ENCODE data around the gene MBOAT2. TPM values are rescaled to one million over a fixed set of nuclear protein-coding genes. Genes with fewer than 3 reads are reported as not detected.
"Not testable (repeated sequence)": the region's sequence is repeated elsewhere in the genome, so short reads cannot be mapped to it uniquely, and the experiment has no call there.

MBOAT2 gene
- total and polyA plus RNA-seq, 12 donors, result 0.24 to 9.6 (median 2.3) TPM

- no peak overlapping the region for H3K4me3 ChIP-seq
- TF ChIP-seq POLR2A (IDR thresholded peaks at IDR 0.05), result no peak
- TF ChIP-seq, protein P1, sequence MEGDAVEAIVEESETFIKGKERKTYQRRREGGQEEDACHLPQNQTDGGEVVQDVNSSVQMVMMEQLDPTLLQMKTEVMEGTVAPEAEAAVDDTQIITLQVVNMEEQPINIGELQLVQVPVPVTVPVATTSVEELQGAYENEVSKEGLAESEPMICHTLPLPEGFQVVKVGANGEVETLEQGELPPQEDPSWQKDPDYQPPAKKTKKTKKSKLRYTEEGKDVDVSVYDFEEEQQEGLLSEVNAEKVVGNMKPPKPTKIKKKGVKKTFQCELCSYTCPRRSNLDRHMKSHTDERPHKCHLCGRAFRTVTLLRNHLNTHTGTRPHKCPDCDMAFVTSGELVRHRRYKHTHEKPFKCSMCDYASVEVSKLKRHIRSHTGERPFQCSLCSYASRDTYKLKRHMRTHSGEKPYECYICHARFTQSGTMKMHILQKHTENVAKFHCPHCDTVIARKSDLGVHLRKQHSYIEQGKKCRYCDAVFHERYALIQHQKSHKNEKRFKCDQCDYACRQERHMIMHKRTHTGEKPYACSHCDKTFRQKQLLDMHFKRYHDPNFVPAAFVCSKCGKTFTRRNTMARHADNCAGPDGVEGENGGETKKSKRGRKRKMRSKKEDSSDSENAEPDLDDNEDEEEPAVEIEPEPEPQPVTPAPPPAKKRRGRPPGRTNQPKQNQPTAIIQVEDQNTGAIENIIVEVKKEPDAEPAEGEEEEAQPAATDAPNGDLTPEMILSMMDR (IDR thresholded peaks at IDR 0.05), result no peak
- H3K9me3 ChIP-seq (replicated peaks in 1 of 3), result no peaks in the 10 kb centered on the region
- H3K4me1 ChIP-seq (replicated peaks in 1 of 2), result no peaks in the 10 kb centered on the region
- H3K36me3 ChIP-seq (replicated peaks in 1 of 2), result no peaks in the 10 kb centered on the region
- no peak for DNase-seq
- intact Hi-C loops (cut with DNase I), result no loop called here
- H3K27ac ChIP-seq, result no peak overlapping the region
- no peaks in the 10 kb centered on the region for H3K27me3 ChIP-seq
- WGBS, 4 donors, result 89 to 96% (median 94%) methylated on average over 19 of the region's 19 CpGs
Observed at GRCh38 chr2:8938384-8938783, 65.1 kb downstream of the MBOAT2 start.

DNA sequence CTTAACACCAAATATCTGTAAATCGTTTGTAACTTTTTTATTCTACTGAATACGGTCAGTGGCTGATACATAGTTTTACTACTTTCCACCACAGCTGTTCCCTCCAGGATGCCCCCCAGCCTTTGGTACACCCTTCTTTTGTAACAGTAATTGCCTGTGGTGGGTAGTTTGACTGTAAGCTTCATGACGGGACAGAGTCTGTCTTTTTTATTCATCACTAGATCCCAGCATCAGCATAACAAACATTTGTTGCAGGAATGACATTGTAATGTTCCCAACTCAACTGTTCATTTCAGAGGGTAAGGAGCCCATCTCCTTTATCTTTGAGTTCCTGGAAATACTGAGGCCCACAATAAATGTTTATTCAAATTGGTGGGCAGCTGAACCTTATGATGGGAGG, 67.5 kb downstream of the MBOAT2 start:
- Histone ChIP-seq H3K36me3 (replicated peaks in 1 of 2) (no peaks in the 10 kb centered on the region), H3K27me3 (no peaks in the 10 kb centered on the region), H3K4me1 (replicated peaks in 1 of 2) (no peaks in the 10 kb centered on the region), H3K27ac (no peak overlapping the region), H3K9me3 (replicated peaks in 1 of 3) (no peaks in the 10 kb centered on the region), H3K4me3 (no peak overlapping the region)
- TF ChIP-seq, protein P1 (IDR thresholded peaks at IDR 0.05), result no peak
- TF ChIP-seq POLR2A (IDR thresholded peaks at IDR 0.05), result no peak
- DNase-seq, result no peak
- intact Hi-C loops (cut with DNase I), result no loop called here
- 81 to 94% (median 90%) methylated on average over 3 of the region's 3 CpGs for WGBS, 4 donors

DNA sequence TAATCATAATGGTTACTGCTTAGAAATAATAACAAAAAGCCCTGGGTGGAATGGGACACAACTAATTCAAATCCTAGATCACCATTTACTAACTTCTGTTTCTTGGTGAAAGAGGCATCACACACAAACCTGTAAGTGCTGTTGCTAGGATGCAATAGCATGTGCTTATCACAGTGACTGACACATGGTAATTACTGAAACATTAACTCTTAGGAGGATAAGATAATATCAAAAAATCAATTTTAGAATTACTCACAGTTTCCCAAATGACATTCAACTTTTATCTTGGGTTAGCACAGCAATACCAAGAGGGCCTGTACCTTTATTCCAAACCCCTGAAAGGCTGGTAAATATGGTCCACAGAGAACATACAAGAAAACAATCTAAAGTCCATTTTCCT, 69.1 kb downstream of the MBOAT2 start:
- DNase-seq, result no peak
- Histone ChIP-seq H3K36me3 (replicated peaks in 1 of 2) (no peaks in the 10 kb centered on the region), H3K27me3 (no peaks in the 10 kb centered on the region), H3K27ac (no peak overlapping the region), H3K9me3 (replicated peaks in 1 of 3) (no peaks in the 10 kb centered on the region), H3K4me3 (no peak overlapping the region), H3K4me1 (replicated peaks in 1 of 2) (no peaks in the 10 kb centered on the region)
- intact Hi-C loops (cut with DNase I), result no loop called here
- TF ChIP-seq, protein P1 (IDR thresholded peaks at IDR 0.05), result no peak
- TF ChIP-seq POLR2A (IDR thresholded peaks at IDR 0.05), result no peak

DNA sequence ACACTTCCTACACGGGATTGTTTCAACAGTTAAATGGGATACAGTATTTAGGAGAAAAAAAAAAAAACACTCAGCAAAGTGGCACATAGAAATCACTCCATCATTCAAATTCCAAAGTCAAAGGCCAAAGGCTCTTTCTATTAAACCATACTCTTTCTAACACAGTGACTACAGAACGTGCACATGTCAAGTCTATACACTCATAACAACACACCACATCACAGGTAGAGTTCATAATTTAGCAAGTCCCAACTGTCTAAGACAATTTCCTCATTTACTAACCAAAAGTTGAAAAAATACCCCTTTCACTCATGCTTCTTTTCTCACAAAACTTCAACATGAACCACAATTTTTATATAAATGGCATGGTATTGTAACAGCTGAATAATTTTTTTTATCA, 70.8 kb downstream of the MBOAT2 start:
- no peak for TF ChIP-seq POLR2A (IDR thresholded peaks at IDR 0.05)
- TF ChIP-seq, protein P1 (IDR thresholded peaks at IDR 0.05), result no peak
- H3K4me1 ChIP-seq (replicated peaks in 1 of 2), result no peaks in the 10 kb centered on the region
- H3K27ac ChIP-seq, result no peak overlapping the region
- no peak overlapping the region for H3K4me3 ChIP-seq
- H3K36me3 ChIP-seq (replicated peaks in 1 of 2), result no peaks in the 10 kb centered on the region
- H3K27me3 ChIP-seq, result no peaks in the 10 kb centered on the region
- intact Hi-C loops (cut with DNase I), result no loop called here
- H3K9me3 ChIP-seq (replicated peaks in 1 of 3), result no peaks in the 10 kb centered on the region
- 56 to 79% (median 70%) methylated on average over 2 of the region's 2 CpGs for WGBS, 4 donors
- DNase-seq, result no peak

GRCh38 chr2:8930185-8930584, 73.3 kb downstream of the MBOAT2 start:
- H3K4me1 ChIP-seq (replicated peaks in 1 of 2); DNase-seq; H3K36me3 ChIP-seq (replicated peaks in 1 of 2); H3K27me3 ChIP-seq; intact Hi-C loops (cut with DNase I); H3K9me3 ChIP-seq (replicated peaks in 1 of 3); H3K4me3 ChIP-seq; H3K27ac ChIP-seq: not testable (repeated sequence)
- 88 to 95% (median 91%) methylated on average over 4 to 5 of the region's 5 CpGs for WGBS, 4 donors

Measured in adrenal gland (tissue), 12 donors.